Progenitor cell of endocrine pancreas (in vitro differentiated cells): Measurements from ENCODE around the gene SLC35A4. TPM values are rescaled to one million over a fixed set of nuclear protein-coding genes. Genes with fewer than 3 reads are reported as not detected.

Experiments
- DNase-seq: peaks from one replicate; pipeline ENCODE4 v3.0.0; 2021; ENCODE audit warnings: low spot score; ENCODE audit not compliant: unreplicated experiment
- H3K27ac Mint-ChIP-seq: 2 replicates; pipeline ENCODE4 v1.8.0; 2021; ENCODE audit warnings: mild to moderate bottlenecking, moderate library complexity, mixed read lengths
- H3K27me3 Mint-ChIP-seq: 2 replicates; pipeline ENCODE4 v1.8.0; 2021; ENCODE audit warnings: mixed read lengths
- H3K36me3 Mint-ChIP-seq: 2 replicates; pipeline ENCODE4 v1.8.0; 2022; ENCODE audit warnings: mixed read lengths; ENCODE audit not compliant: insufficient read depth
- H3K4me1 Mint-ChIP-seq: 2 replicates; pipeline ENCODE4 v1.8.0; 2021; ENCODE audit warnings: low read depth, mixed read lengths
- H3K4me3 Mint-ChIP-seq: 2 replicates; pipeline ENCODE4 v1.8.0; 2021; ENCODE audit warnings: low read depth, mild to moderate bottlenecking, moderate library complexity, mixed read lengths
- H3K9me3 Mint-ChIP-seq: 2 replicates; pipeline ENCODE4 v1.8.0; 2021; ENCODE audit warnings: low read depth, mixed read lengths
- total RNA-seq: library from RNA; stranded (reverse); gene quantifications from 2 replicates; pipeline ENCODE4 v1.2.1, GENCODE V29; 2021
- TF ChIP-seq, protein P1 (sequence below): fragments of 200-600 bp; sonication (generic); IDR thresholded peaks from one replicate; pipeline ENCODE4 v1.5.0; 2021; ENCODE audit warnings: antibody characterized with exemption, mild to moderate bottlenecking; ENCODE audit not compliant: unreplicated experiment

Gene SLC35A4
- total RNA-seq, 1 donor from 2014 or later, result 69.2 TPM

DNA sequence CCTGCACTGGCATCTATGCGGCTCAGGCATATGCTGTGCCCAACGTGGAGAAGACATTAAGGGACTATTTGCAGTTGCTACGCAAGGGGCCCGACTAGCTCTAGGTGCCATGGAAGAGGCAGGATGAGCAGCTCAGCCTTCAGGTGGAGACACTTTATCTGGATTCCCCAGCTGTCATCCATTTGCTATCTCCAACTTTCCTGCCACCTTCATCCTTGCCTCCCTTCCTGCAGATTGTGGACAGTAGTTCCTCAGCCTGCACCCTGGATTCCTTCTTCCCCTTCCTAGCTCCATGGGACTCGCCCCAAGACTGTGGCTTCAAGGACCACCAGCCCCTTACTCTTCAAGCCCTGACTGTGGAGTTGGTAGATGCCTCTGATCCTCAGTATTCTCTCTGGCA is 2.0 kb downstream of the SLC35A4 start:
- Mint-ChIP-seq H3K9me3 (no peaks in the 10 kb centered on the region), H3K27ac (no peak overlapping the region), H3K27me3 (no peaks in the 10 kb centered on the region), H3K4me1 (peaks cover 21% of the 10 kb centered on the region), H3K36me3 (peaks cover 6% of the 10 kb centered on the region), H3K4me3 (no peak overlapping the region)
- TF ChIP-seq, protein P1, sequence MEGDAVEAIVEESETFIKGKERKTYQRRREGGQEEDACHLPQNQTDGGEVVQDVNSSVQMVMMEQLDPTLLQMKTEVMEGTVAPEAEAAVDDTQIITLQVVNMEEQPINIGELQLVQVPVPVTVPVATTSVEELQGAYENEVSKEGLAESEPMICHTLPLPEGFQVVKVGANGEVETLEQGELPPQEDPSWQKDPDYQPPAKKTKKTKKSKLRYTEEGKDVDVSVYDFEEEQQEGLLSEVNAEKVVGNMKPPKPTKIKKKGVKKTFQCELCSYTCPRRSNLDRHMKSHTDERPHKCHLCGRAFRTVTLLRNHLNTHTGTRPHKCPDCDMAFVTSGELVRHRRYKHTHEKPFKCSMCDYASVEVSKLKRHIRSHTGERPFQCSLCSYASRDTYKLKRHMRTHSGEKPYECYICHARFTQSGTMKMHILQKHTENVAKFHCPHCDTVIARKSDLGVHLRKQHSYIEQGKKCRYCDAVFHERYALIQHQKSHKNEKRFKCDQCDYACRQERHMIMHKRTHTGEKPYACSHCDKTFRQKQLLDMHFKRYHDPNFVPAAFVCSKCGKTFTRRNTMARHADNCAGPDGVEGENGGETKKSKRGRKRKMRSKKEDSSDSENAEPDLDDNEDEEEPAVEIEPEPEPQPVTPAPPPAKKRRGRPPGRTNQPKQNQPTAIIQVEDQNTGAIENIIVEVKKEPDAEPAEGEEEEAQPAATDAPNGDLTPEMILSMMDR, result no peak
- DNase-seq, result no peak

- Mint-ChIP-seq H3K27ac (peak overlapping the region; percentile 37), H3K27me3 (no peaks in the 10 kb centered on the region), H3K9me3 (no peaks in the 10 kb centered on the region), H3K4me1 (peaks cover 21% of the 10 kb centered on the region), H3K4me3 (peak overlapping the region; percentile 8), H3K36me3 (peaks cover 6% of the 10 kb centered on the region)
- DNase-seq, result no peak
- TF ChIP-seq, protein P1, result no peak
These were observed 2.6 kb downstream of the SLC35A4 start for GRCh38 chr5:140567136-140567818.

DNA sequence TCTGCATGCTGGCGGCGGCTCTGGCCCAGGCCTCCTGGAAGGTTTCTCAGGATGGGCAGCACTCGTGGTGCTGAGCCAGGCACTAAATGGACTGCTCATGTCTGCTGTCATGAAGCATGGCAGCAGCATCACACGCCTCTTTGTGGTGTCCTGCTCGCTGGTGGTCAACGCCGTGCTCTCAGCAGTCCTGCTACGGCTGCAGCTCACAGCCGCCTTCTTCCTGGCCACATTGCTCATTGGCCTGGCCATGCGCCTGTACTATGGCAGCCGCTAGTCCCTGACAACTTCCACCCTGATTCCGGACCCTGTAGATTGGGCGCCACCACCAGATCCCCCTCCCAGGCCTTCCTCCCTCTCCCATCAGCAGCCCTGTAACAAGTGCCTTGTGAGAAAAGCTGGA is 3.2 kb downstream of the SLC35A4 start:
- no peak for DNase-seq
- TF ChIP-seq, protein P1, result no peak
- peaks cover 6% of the 10 kb centered on the region for H3K36me3 Mint-ChIP-seq
- H3K27me3 Mint-ChIP-seq, result no peaks in the 10 kb centered on the region
- peak overlapping the region; percentile 37 for H3K27ac Mint-ChIP-seq
- peaks cover 20% of the 10 kb centered on the region for H3K4me1 Mint-ChIP-seq
- H3K4me3 Mint-ChIP-seq, result no peak overlapping the region
- H3K9me3 Mint-ChIP-seq, result no peaks in the 10 kb centered on the region

DNA sequence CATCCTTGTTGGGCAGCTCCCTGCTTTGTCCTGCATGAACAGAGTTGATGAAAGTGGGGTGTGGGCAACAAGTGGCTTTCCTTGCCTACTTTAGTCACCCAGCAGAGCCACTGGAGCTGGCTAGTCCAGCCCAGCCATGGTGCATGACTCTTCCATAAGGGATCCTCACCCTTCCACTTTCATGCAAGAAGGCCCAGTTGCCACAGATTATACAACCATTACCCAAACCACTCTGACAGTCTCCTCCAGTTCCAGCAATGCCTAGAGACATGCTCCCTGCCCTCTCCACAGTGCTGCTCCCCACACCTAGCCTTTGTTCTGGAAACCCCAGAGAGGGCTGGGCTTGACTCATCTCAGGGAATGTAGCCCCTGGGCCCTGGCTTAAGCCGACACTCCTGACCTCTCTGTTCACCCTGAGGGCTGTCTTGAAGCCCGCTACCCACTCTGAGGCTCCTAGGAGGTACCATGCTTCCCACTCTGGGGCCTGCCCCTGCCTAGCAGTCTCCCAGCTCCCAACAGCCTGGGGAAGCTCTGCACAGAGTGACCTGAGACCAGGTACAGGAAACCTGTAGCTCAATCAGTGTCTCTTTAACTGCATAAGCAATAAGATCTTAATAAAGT is 3.9 kb downstream of the SLC35A4 start:
- H3K27me3 Mint-ChIP-seq, result no peaks in the 10 kb centered on the region
- TF ChIP-seq, protein P1, result no peak
- no peak for DNase-seq
- H3K36me3 Mint-ChIP-seq, result peaks cover 6% of the 10 kb centered on the region
- peaks cover 17% of the 10 kb centered on the region for H3K4me1 Mint-ChIP-seq
- no peaks in the 10 kb centered on the region for H3K9me3 Mint-ChIP-seq
- H3K27ac Mint-ChIP-seq, result no peak overlapping the region
- peak overlapping the region; percentile 21 for H3K4me3 Mint-ChIP-seq

DNA sequence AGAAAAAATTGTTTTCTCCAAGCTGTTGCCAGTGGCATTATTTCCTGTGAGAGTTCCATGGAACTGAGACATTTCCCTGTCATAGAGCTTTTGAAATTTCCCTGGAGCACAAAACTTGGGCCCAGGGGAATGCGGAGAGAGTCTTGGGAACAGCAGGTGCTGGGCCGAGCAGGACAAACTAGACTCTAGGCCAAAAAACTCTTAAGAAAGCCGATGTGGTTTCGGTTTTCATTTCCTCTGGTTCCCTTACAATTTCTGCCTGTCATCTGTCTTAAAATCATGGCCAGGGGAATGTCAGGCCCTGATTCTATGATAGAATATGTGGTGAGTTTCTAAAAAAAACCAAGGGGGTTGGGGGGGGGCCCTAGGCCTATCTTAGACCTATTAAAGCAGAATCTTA is 4.6 kb downstream of the SLC35A4 start:
- H3K27ac Mint-ChIP-seq, result no peak overlapping the region
- H3K36me3 Mint-ChIP-seq, result peaks cover 6% of the 10 kb centered on the region

More for the DNA sequence above, 4.6 kb downstream of the SLC35A4 start:
- Mint-ChIP-seq H3K4me3 (no peak overlapping the region), H3K9me3 (no peaks in the 10 kb centered on the region), H3K27me3 (no peaks in the 10 kb centered on the region), H3K4me1 (peaks cover 12% of the 10 kb centered on the region)
- TF ChIP-seq, protein P1, result no peak
- no peak for DNase-seq
